GM21737 (cell line): ENCODE measurements around the gene MTFP1.
"Not testable (repeated sequence)": the region's sequence is repeated elsewhere in the genome, so short reads cannot be mapped to it uniquely, and the experiment has no call there.

Experiments
- ATAC-seq: cut with Tn5 transposase; IDR thresholded peaks from one replicate; pipeline ENCODE4 v1.9.1; 2021; ENCODE audit warnings: mild to moderate bottlenecking, moderate library complexity; ENCODE audit not compliant: unreplicated experiment

MTFP1 gene

GRCh38 chr22:30453731-30454510 is 28.4 kb downstream of the MTFP1 start:
- no peak for ATAC-seq

- ATAC-seq = no peak
These were observed 29.7 kb downstream of the MTFP1 start for GRCh38 chr22:30455075-30455840.

GRCh38 chr22:30457981-30458380 is 32.4 kb downstream of the MTFP1 start:
- no peak for ATAC-seq

GRCh38 chr22:30459181-30460052 is 33.8 kb downstream of the MTFP1 start:
- ATAC-seq = no peak

- no peak for ATAC-seq
These were observed 34.6 kb downstream of the MTFP1 start for GRCh38 chr22:30460147-30460546.

GRCh38 chr22:30460555-30460954 is 35.0 kb downstream of the MTFP1 start:
- ATAC-seq = not testable (repeated sequence)

- no peak for ATAC-seq
These were observed 43.6 kb downstream of the MTFP1 start for GRCh38 chr22:30469165-30469564.

GRCh38 chr22:30470655-30471054 is 45.1 kb downstream of the MTFP1 start:
- no peak for ATAC-seq

- ATAC-seq = no peak
These were observed 46.2 kb downstream of the MTFP1 start, which contains the start of gene SEC14L3 for GRCh38 chr22:30471616-30472318. Gene SEC14L3, minus strand, starts transcription at chr22:30472017. Its CDS starts 59 bp downstream, at chr22:30471958.

GRCh38 chr22:30472994-30473720 is 47.6 kb downstream of the MTFP1 start:
- ATAC-seq = no peak

- ATAC-seq = no peak
These were observed 48.6 kb downstream of the MTFP1 start for GRCh38 chr22:30474121-30474520.

- ATAC-seq = no peak
These were observed 49.3 kb downstream of the MTFP1 start for GRCh38 chr22:30474683-30475424.
